Lung (tissue), 12 donors: ENCODE results near the gene TBC1D4. TPM values are rescaled to one million over a fixed set of nuclear protein-coding genes. Genes with fewer than 3 reads are reported as not detected.
"Not testable (repeated sequence)": the region's sequence is repeated elsewhere in the genome, so short reads cannot be mapped to it uniquely, and the experiment has no call there.

Experiments used
- ATAC-seq: fragments of 200-7000 bp; cut with Tn5 transposase; one replicate; pipeline ENCODE4 v1.9.1; 2020; ENCODE audit warnings: moderate number of reproducible peaks; ENCODE audit not compliant: insufficient read depth, low FRiP score
- DNase-seq, 3 donors: peaks; one replicate each; pipeline ENCODE4 v3.0.0-alpha.2; 2013 to 2017
- H3K27ac ChIP-seq, 2 donors: one replicate each; pipeline ENCODE4 v1.5.1; 2013; ENCODE audit warnings: mild to moderate bottlenecking in 2 of 2, moderate library complexity in 2 of 2, control low read depth in 1 of 2, inconsistent platforms in 1 of 2, low read depth in 1 of 2, low read length in 1 of 2
- H3K27me3 ChIP-seq, 3 donors: one replicate each; pipeline ENCODE4 v1.5.1; 2013; ENCODE audit warnings: low read length in 2 of 3; ENCODE audit not compliant: control insufficient read depth in 3 of 3, insufficient read depth in 3 of 3
- H3K36me3 ChIP-seq, 4 donors: one replicate each; pipeline ENCODE4 v1.5.1; 2013; ENCODE audit warnings: low read length in 4 of 4, mild to moderate bottlenecking in 1 of 4, moderate library complexity in 1 of 4; ENCODE audit not compliant: control insufficient read depth in 4 of 4, insufficient read depth in 4 of 4
- H3K4me1 ChIP-seq, 5 donors: one replicate each; pipeline ENCODE4 v1.5.1; 2013; ENCODE audit warnings: low read length in 5 of 5, mild to moderate bottlenecking in 2 of 5, moderate library complexity in 1 of 5; ENCODE audit not compliant: control insufficient read depth in 5 of 5, insufficient read depth in 5 of 5
- H3K4me3 ChIP-seq: one replicate; pipeline ENCODE4 v1.5.1; 2013; ENCODE audit warnings: mild to moderate bottlenecking, control low read depth, moderate library complexity
- H3K9ac ChIP-seq, 2 donors: one replicate each; pipeline ENCODE4 v1.5.1; 2013; ENCODE audit warnings: low read length in 2 of 2, control low read depth in 1 of 2; ENCODE audit not compliant: insufficient read depth in 1 of 2
- H3K9me3 ChIP-seq, 4 donors: one replicate each; pipeline ENCODE4 v1.5.1; 2013; ENCODE audit warnings: low read length in 3 of 4, mild to moderate bottlenecking in 1 of 4, moderate library complexity in 1 of 4; ENCODE audit not compliant: control insufficient read depth in 4 of 4, insufficient read depth in 3 of 4
- WGBS, 2 donors: extraction: QIAGEN DNeasy Blood & Tissue Kit; methylation state at CpG; one replicate each; pipeline ENCODE4 v1.1.7; 2013; 5-methylcytosine and 5-hydroxymethylcytosine counted together
- polyA plus RNA-seq, 2 donors: library from polyadenylated mRNA; stranded (reverse); fragments of 200-250 nt; gene quantifications; one replicate each; pipeline ENCODE4 v1.2.1, GENCODE V29; 2013
- total RNA-seq, 2 donors: library from RNA; depleted of rRNA in 1 of 2; stranded (reverse); fragments of >200 nt in 1 of 2; gene quantifications; one replicate each; pipeline ENCODE4 v1.2.1, GENCODE V29; 2014 to 2021
- TF ChIP-seq, protein P1 (sequence below): IDR thresholded peaks from 2 replicates; pipeline ENCODE4 v1.5.1; 2012; ENCODE audit warnings: mild to moderate bottlenecking; ENCODE audit errors: control extremely low read depth, extremely low read depth
- donor health status: control.
- donor health status: control.
- donor health status: Bipolar disorder and iron deficiency.
- donor health status: healthy.
- donor health status: DM: yes; HTN: yes; CAD: no.

Gene TBC1D4
- total and polyA plus RNA-seq, 4 donors = 4.3 to 26.4 (median 14.0) TPM

DNA sequence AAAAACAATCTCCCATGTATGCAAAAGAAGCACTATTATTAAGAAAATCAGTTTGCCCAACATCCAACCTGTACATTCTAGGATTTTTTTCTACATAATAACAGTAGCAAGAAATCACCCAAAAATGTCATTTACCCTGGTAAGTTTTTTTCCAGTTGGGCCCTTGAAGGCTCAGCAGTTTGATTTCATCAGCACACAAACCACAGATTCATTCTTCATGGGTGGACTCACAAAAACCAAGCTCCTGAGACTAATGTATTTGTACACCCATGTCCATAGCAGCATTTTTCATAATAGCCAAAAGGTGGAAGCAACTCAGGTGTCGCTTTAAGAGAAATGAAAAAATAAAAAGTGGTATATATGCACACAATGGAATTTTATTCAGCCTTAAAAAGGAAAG is 210.1 kb downstream of the TBC1D4 start:
- TF ChIP-seq, protein P1, sequence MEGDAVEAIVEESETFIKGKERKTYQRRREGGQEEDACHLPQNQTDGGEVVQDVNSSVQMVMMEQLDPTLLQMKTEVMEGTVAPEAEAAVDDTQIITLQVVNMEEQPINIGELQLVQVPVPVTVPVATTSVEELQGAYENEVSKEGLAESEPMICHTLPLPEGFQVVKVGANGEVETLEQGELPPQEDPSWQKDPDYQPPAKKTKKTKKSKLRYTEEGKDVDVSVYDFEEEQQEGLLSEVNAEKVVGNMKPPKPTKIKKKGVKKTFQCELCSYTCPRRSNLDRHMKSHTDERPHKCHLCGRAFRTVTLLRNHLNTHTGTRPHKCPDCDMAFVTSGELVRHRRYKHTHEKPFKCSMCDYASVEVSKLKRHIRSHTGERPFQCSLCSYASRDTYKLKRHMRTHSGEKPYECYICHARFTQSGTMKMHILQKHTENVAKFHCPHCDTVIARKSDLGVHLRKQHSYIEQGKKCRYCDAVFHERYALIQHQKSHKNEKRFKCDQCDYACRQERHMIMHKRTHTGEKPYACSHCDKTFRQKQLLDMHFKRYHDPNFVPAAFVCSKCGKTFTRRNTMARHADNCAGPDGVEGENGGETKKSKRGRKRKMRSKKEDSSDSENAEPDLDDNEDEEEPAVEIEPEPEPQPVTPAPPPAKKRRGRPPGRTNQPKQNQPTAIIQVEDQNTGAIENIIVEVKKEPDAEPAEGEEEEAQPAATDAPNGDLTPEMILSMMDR = no peak
- Histone ChIP-seq H3K4me1 (no peaks in the 10 kb centered on the region), H3K9me3 (peaks cover 0 to 3% (median 0%) of the 10 kb centered on the region in 4 donors), H3K27ac (no peak overlapping the region), H3K36me3 (no peaks in the 10 kb centered on the region), H3K4me3 (no peak overlapping the region), H3K9ac (no peak overlapping the region), H3K27me3 (no peaks in the 10 kb centered on the region)
- 94 to 95% methylated on average over 1 of the region's 1 CpG for WGBS, 2 donors
- ATAC-seq (no peak), DNase-seq (no peak)

DNA sequence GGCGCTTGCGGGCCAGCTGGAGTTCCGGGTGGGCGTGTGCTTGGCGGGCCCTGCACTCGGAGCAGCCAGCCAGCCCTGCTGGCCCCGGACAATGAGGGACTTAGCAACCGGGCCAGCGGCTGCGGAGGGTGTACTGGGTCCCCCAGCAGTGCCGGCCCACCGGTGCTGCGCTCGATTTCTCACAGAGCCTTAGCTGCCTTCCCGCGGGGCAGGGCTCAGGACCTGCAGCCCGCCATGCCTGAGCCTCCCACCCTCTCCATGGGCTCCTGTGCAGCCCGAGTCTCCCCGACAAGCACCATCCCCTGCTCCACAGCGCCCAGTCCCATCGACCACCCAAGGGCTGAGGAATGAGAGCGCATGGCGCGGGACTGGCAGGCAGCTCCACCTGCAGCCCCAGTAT is 213.5 kb downstream of the TBC1D4 start:
- H3K4me3 ChIP-seq, ATAC-seq, H3K27ac ChIP-seq, DNase-seq, H3K9me3 ChIP-seq, H3K36me3 ChIP-seq, H3K27me3 ChIP-seq, H3K9ac ChIP-seq, H3K4me1 ChIP-seq: not testable (repeated sequence)
- WGBS, 2 donors = 96 to 97% methylated on average over 21 to 24 of the region's 24 CpGs

DNA sequence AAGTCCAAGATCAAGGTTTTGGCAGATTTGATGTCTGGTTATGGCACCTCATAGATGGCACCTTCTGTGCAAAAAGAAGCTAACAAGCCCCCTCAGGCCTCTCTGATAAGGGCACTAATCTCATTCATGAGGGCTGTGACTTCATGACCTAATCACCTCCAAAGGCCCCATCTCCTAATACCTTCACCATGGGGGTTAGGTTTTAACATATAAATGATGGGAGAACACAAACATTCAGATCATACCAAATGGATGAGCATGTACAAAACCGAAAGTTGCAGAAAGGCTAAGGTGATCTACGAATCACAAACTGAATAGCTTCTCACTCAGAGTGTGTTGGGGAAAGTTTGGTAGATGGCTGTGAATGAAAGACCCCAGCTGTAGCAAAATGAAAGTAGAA is 217.4 kb downstream of the TBC1D4 start:
- Histone ChIP-seq H3K9ac (no peak overlapping the region), H3K27ac (no peak overlapping the region), H3K9me3 (no peaks in the 10 kb centered on the region), H3K36me3 (no peaks in the 10 kb centered on the region), H3K27me3 (no peaks in the 10 kb centered on the region), H3K4me1 (no peaks in the 10 kb centered on the region), H3K4me3 (no peak overlapping the region)
- ATAC-seq (no peak), DNase-seq (peak in 2 of 3 donors; percentile 8 to 36)
- 92 to 97% methylated on average over 2 of the region's 2 CpGs for WGBS, 2 donors
- TF ChIP-seq, protein P1 = no peak

DNA sequence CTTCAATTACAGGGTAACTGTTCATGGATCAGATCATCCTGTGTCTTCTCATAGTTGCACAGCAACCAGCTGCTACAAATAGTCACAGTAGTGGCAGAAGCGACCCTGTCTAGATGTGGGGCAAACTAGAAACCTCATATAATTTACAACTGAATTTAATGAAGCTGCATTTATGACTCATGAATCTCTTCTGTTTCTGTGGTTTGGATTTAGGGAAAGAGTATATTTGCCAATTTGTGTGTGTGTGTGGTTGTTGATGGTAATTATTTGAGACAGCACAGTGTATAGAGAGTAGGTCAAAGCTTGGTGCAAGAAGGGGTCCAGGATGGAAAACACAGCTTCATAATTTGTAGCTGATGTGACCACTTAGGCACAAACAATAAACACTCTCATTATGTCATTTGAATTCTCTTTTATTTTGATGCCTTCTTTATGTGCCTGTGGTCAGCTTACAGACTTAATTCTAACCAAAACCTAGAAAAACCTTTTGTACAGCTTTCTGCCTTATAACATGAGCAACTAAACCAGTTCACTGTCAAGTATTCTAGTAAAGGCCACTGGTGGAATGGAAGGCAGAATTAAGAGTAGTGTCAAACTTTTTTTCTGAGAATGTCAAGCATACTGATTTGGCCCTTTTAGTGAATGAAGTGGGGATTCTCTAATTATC is 218.1 kb downstream of the TBC1D4 start:
- no peaks in the 10 kb centered on the region for H3K9me3 ChIP-seq
- H3K27me3 ChIP-seq = no peaks in the 10 kb centered on the region
- H3K4me1 ChIP-seq = no peaks in the 10 kb centered on the region
- 83% methylated on average over 1 of the region's 1 CpG for WGBS, 2 donors
- no peak overlapping the region for H3K27ac ChIP-seq
- H3K9ac ChIP-seq = no peak overlapping the region
- TF ChIP-seq, protein P1 = no peak
- ATAC-seq = no peak
- no peak overlapping the region for H3K4me3 ChIP-seq
- H3K36me3 ChIP-seq = no peaks in the 10 kb centered on the region
- no peak for DNase-seq
